GM12892 (cell line): ENCODE data around the gene NPEPPS.

Experiments used
- POLR2A ChIP-seq: IDR thresholded peaks from 2 replicates; pipeline ENCODE4 v1.6.1; 2011; ENCODE audit warnings: low read depth, low read length, control low read depth
- POLR2AphosphoS5 ChIP-seq: IDR thresholded peaks from 2 replicates; pipeline ENCODE4 v1.6.1; 2011; ENCODE audit warnings: low read depth, low read length, control low read depth
- TAF1 ChIP-seq: IDR thresholded peaks from 2 replicates; pipeline ENCODE4 v1.6.1; 2011; ENCODE audit warnings: low read depth, mild to moderate bottlenecking, control low read depth, low read length, borderline replicate concordance

- TF ChIP-seq POLR2A, result no peak
- TF ChIP-seq TAF1, result no peak
- TF ChIP-seq POLR2AphosphoS5, result no peak
Measured at GRCh38 chr17:47636273-47637030, 105.5 kb downstream of the NPEPPS start.
